HG03378 (cell line): ENCODE results near the gene NOS3.

Experiments
- ATAC-seq: cut with Tn5 transposase; IDR thresholded peaks from one replicate; pipeline ENCODE4 v1.9.1; 2021; ENCODE audit warnings: mild to moderate bottlenecking, moderate library complexity; ENCODE audit not compliant: unreplicated experiment

The NOS3 gene

GRCh38 chr7:150951521-150951920 lies 39.3 kb upstream of the NOS3 start:
- ATAC-seq, result no peak

- ATAC-seq, result no peak
Measured at GRCh38 chr7:150952331-150953050, 38.3 kb upstream of the NOS3 start.

GRCh38 chr7:150953061-150953997 lies 37.5 kb upstream of the NOS3 start:
- ATAC-seq, result no peak

- no peak for ATAC-seq
Measured at GRCh38 chr7:150954201-150954985, 36.4 kb upstream of the NOS3 start.

GRCh38 chr7:150954986-150955518 lies 35.8 kb upstream of the NOS3 start:
- no peak for ATAC-seq

GRCh38 chr7:150955519-150956394 lies 35.1 kb upstream of the NOS3 start:
- no peak for ATAC-seq

- no peak for ATAC-seq
Measured at GRCh38 chr7:150956395-150957132, 34.3 kb upstream of the NOS3 start.

- no peak for ATAC-seq
Measured at GRCh38 chr7:150957133-150958020, 33.4 kb upstream of the NOS3 start.

- no peak for ATAC-seq
Measured at GRCh38 chr7:150958062-150958552, 32.7 kb upstream of the NOS3 start.

GRCh38 chr7:150958597-150958996 lies 32.2 kb upstream of the NOS3 start:
- ATAC-seq, result no peak

GRCh38 chr7:150959081-150959480 lies 31.7 kb upstream of the NOS3 start:
- ATAC-seq, result no peak

GRCh38 chr7:150959739-150960734 lies 30.8 kb upstream of the NOS3 start:
- ATAC-seq, result no peak

GRCh38 chr7:150961510-150962289 lies 29.1 kb upstream of the NOS3 start:
- ATAC-seq, result no peak

- no peak for ATAC-seq
Measured at GRCh38 chr7:150962290-150962552, 28.6 kb upstream of the NOS3 start.

GRCh38 chr7:150962553-150963399 lies 28.0 kb upstream of the NOS3 start:
- no peak for ATAC-seq
